Amygdala (tissue), 56 donors: ENCODE measurements around the gene ARL11.
"Not testable (repeated sequence)": the region's sequence is repeated elsewhere in the genome, so short reads cannot be mapped to it uniquely, and the experiment has no call there.

Experiments used
- DNase-seq, 56 donors: peaks; one replicate each; lab custom pipeline; 2025; lab: John Stamatoyannopoulos, UW

The ARL11 gene

DNA sequence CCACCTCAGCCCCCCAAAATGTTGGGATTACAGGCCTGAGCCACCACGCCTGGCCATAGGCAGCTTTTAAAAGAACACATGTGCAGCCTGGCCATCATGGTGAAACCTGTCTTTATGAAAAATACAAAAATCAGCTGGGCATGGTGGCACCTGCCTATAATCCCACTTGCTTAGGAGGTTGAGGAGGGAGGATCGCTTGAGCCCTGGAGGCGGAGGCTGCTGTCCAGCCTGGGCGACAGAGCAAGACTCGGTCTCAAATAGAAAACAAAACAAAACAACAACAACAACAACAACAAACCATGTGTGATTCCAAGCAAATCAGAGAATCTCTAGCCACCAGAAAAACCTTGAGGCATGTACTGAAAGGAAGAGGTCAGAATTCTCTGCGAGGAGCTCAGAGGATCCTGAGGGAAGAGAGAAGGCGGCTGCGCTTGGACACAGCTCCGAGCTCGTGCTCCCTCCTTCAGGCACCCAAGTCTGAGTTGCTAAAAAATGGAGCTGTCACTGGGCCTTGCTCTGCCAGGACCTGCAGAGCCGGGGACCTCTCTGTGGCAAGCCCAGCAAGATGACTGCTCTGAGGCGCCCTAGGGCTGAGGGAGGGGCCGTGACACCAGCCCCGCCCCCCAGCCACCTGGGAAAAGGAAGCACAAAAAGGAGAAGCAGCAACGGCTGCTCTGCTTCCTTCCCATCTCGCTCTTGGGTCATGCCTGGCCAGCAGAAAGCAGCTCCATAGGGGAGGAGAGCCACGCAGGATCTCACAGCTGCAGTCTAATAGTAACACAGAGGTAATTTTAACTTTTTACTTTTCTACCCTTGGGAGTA lies at the start of gene ARL11:
ARL11 (plus strand) TSS at position 677 of the 822 bp plus-strand sequence. CDS start 1,941 bp downstream, outside the sequence.
- peak in 16 of 56 donors; percentile 7 to 51 (median 18) for DNase-seq

DNA sequence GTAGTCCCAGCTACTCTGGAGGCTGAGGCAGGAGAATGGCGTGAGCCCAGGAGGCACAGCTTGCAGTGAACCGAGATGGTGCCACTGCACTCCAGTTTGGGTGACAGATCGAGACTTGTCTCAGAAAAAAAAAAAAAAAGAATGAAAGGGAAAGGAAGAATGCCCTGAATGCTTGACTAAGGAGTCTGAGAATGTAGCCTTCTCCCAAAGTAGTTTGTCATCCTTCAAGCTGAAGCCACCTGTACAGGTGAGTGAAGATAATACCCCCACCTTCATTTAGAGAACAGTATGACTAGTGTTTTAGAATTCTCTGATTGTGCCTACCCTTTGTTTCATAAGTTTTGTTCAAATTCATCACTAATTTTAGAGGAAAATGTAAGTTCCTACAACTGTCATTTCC lies 48.8 kb upstream of the ARL11 start:
- DNase-seq: no peak

GRCh38 chr13:49580980-49581680 lies 47.2 kb upstream of the ARL11 start:
- no peak for DNase-seq

- DNase-seq: peak in 8 of 56 donors; percentile 8 to 52 (median 45)
Measured at GRCh38 chr13:49584771-49585182, 43.5 kb upstream of the ARL11 start.

- DNase-seq: peak in 54 of 56 donors; percentile 7 to 91 (median 65)
Measured at GRCh38 chr13:49585220-49586157, 42.8 kb upstream of the ARL11 start, which contains the start of gene RCBTB1. RCBTB1 (minus strand) TSS chr13:49585558; CDS start chr13:49567279, 18,279 bp downstream.

- no peak for DNase-seq
Measured at GRCh38 chr13:49586717-49587116, 41.6 kb upstream of the ARL11 start.

DNA sequence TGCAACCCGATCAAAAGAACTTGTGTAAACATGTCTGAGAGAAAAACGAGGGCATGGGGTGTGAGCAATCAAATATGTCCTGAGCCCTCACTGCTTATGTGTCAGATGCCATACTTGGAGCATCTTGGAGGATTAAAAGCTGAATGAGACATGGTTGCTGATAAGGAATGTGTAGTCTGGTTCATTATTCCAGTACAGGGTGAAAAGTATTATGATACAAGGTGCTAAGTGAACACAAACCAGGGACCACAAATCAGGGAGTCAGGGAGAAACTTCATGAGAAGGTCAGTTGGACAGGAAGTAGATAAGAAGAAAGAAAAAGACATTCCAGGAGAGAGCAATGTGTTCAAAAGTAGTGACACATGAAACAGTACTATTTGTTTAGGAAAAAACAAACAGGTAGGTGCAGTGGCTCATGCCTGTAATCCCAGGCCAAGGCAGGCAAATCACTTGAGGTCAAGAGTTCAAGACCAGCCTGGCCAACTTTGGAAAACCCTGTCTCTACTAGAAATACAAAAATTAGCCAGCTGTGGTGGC lies 40.9 kb upstream of the ARL11 start:
- no peak for DNase-seq

DNA sequence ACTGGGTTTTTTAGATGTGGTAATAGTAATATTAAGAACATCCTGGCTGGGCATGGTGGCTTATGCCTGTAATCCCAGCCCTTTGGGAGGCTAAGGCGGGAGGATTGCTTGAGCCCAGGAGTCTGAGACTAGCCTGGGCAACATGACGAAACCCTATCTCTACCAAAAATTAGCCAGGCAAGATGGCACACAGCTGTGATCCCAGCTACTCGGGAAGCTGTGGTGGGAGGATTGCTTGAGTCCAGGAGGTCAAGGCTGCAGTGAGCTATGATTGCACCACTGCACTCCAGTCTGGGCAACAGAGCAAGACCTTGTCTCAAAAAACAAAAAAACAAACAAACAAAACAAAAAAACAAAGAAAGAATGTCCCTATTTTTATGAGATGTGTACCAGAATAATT lies 37.6 kb upstream of the ARL11 start:
- DNase-seq: not testable (repeated sequence)

DNA sequence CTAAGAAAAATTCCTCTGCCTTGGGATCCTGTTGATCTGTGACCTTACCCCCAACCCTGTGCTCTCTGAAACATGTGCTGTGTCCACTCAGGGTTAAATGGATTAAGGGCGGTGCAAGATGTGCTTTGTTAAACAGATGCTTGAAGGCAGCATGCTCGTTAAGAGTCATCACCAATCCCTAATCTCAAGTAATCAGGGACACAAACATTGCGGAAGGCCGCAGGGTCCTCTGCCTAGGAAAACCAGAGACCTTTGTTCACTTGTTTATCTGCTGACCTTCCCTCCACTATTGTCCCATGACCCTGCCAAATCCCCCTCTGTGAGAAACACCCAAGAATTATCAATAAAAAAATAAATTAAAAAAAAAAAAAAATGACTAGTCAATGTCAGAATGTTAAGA lies 34.4 kb upstream of the ARL11 start:
- DNase-seq: not testable (repeated sequence)

GRCh38 chr13:49594576-49594975 lies 33.7 kb upstream of the ARL11 start:
- DNase-seq: no peak

DNA sequence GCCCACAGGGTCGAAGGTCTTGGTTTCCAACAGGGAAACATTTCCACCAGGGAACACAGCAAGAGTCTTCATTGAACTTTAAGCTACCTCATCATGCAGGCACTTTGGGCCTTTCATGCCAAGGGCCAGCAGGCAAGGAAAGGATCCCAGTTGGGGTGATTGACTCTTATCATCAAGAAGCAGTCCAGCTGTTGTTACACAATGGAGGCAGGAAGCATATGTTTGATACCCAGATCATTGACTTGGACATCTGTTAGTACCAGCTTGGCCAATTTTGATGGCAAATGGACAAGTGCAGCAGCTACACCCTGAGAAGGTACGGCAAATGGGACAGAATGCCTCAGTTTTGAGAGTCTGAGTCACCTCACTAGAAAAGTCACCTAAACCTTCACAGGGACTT lies 32.1 kb upstream of the ARL11 start:
- no peak for DNase-seq

- DNase-seq: no peak
Measured at GRCh38 chr13:49597043-49597641, 31.2 kb upstream of the ARL11 start.

DNA sequence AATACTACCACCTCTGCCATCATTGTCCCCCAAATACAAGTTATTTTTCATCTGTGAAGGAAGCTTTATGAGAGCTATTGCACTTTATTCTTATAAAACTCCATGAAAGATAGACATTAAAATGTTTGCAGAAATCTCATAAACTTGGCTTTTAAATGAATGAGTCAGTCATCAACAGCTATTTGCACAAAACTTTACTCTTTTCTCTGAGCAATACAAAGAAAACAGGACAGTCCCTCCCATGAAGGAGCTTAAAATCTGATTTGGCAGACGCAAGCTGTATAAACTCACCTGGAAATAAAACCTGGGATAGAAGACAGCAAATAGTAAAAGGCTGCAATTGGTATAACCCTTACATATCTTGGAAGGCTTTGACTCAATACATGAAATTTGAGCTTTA lies 26.3 kb upstream of the ARL11 start:
- DNase-seq: no peak

- DNase-seq: not testable (repeated sequence)
Measured at GRCh38 chr13:49602615-49603014, 25.7 kb upstream of the ARL11 start.

DNA sequence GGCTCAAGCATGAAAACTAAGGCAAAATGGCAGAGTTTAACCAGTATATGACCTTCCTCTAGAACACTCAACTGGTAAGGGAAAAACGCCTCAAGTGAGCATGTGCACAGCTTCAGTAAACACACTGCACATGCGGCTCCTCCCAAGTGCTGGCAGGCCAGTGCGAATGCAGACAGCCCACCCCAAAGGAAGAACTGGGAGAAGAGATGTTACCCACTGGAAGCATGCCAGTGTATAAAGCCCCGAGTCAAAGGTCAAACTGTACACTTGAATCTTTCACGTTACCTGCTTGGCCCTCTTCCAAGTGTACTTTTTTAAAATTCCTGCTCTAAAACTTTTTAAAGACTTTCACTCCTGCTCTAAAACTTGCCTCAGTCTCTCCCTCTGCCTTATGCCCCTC lies 23.7 kb upstream of the ARL11 start:
- peak in 1 of 56 donors; percentile 28 for DNase-seq

- peak in 55 of 56 donors; percentile 9 to 94 (median 67) for DNase-seq
Measured at GRCh38 chr13:49606747-49607648, 21.3 kb upstream of the ARL11 start.

DNA sequence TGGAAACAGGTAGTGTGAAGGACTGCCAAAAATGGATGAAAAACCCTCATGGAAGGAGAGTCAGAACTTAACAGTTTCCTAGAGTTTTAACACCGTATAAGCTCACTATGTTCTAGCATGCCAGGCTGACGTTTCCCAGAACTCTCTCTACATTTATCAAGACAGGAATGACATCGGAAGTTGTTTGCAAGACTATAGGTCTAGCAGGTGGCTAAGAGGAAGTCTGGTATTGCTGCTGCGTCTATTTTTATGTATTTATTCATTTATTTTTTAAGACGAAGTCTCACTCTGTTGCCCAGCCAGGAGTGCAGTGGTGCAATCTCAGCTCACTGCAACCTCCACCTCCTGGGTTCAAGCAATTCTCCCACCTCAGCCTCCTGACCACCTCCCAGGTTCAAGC lies 20.5 kb upstream of the ARL11 start:
- DNase-seq: no peak

- DNase-seq: no peak
Measured at GRCh38 chr13:49608651-49609331, 19.5 kb upstream of the ARL11 start.
